ENCODE measurements around the gene SEPTIN7.
A peak's percentile ranks its signal among the peaks of the same experiment; 100 is the strongest.

Gene SEPTIN7

DNA sequence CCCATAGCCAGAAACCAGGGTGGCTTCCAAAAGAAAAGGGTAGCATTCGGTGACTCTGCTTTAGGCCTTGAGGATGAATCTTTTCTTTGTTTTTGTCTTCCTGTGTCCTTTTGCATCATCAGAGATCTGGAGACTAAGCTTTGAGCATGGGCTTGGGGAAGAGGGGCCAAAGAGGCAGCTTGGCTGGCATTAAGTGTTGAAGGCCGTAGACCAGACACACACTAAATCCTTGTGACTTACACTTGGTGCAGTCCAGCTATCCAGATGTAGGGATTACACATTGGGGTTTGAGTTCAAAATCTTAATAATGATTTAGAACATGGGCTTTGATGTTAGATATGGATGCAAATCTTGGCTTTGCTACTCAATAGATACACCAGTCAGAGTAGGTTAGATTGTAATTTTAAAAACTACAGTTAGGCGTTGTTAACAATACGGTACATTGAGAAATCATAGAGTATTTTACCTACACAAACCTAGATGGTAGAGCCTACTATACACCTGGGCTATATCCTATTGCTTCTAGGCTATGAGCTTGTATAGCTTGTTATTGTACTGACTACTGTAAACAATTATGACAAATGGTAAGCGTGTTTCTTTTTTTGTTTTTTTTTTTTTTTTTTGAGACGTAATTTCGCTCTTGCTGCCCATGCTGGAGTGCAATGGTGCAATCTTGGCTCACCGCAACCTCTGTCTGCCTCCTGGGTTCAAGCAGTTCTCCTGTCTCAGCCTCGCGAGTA is 3.5 kb downstream of the SEPTIN7 start:
- peaks cover 11% of the 10 kb centered on the region; the same call in 1 of the 2 replicates for H3K36me3 ChIP-seq (ENCODE audit: insufficient read depth, low read length)
- H4K20me1 ChIP-seq (ENCODE audit: insufficient read depth, low read length): peaks cover 61% of the 10 kb centered on the region
- no peaks in the 10 kb centered on the region for H3K27me3 ChIP-seq (ENCODE audit: insufficient read depth, low read length, poor library complexity)
- H3K4me1 ChIP-seq (ENCODE audit: insufficient read depth, low read length): peaks cover 45% of the 10 kb centered on the region
- H3K79me2 ChIP-seq (ENCODE audit: insufficient read depth, low read length): peaks cover 94% of the 10 kb centered on the region
- peak overlapping the region; percentile 81 for H3K4me2 ChIP-seq (ENCODE audit: insufficient read depth, low read length)
- TF ChIP-seq, protein P1, sequence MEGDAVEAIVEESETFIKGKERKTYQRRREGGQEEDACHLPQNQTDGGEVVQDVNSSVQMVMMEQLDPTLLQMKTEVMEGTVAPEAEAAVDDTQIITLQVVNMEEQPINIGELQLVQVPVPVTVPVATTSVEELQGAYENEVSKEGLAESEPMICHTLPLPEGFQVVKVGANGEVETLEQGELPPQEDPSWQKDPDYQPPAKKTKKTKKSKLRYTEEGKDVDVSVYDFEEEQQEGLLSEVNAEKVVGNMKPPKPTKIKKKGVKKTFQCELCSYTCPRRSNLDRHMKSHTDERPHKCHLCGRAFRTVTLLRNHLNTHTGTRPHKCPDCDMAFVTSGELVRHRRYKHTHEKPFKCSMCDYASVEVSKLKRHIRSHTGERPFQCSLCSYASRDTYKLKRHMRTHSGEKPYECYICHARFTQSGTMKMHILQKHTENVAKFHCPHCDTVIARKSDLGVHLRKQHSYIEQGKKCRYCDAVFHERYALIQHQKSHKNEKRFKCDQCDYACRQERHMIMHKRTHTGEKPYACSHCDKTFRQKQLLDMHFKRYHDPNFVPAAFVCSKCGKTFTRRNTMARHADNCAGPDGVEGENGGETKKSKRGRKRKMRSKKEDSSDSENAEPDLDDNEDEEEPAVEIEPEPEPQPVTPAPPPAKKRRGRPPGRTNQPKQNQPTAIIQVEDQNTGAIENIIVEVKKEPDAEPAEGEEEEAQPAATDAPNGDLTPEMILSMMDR (IDR thresholded peaks at IDR 0.05; ENCODE audit: borderline replicate concordance, extremely low read depth, low read length, poor library complexity, severe bottlenecking): no peak
- TF ChIP-seq EZH2 (IDR thresholded peaks at IDR 0.05; ENCODE audit: borderline replicate concordance, low read depth, low read length, severe bottlenecking): no peak
- H3K9me3 ChIP-seq (ENCODE audit: insufficient read depth, low read length, severe bottlenecking): no peaks in the 10 kb centered on the region
- H3K4me3 ChIP-seq (ENCODE audit: low read depth in 1 of 2, low read length in 2 of 2): peak overlapping the region in 1 of 2 experiments; percentile 16; a peak in 1 of 4 replicates
- ATAC-seq (ENCODE audit: insufficient read depth, low read depth) (no peak), DNase-seq (no peak)
- H3K27ac ChIP-seq (ENCODE audit: low read length): peak overlapping the region; percentile 7; the same call in 1 of the 2 replicates
- no peak overlapping the region for H3K9ac ChIP-seq (ENCODE audit: low read depth, low read length)
- H2AFZ ChIP-seq (ENCODE audit: low read depth, low read length): no peak overlapping the region

GRCh38 chr7:35805876-35806275 is 5.0 kb downstream of the SEPTIN7 start:
- H3K9ac ChIP-seq (ENCODE audit: low read depth, low read length): no peak overlapping the region
- peaks cover 76% of the 10 kb centered on the region for H4K20me1 ChIP-seq (ENCODE audit: insufficient read depth, low read length)
- H3K4me1 ChIP-seq (ENCODE audit: insufficient read depth, low read length): peaks cover 39% of the 10 kb centered on the region
- ATAC-seq (ENCODE audit: insufficient read depth, low read depth): no peak
- TF ChIP-seq, protein P1 (IDR thresholded peaks at IDR 0.05; ENCODE audit: borderline replicate concordance, extremely low read depth, low read length, poor library complexity, severe bottlenecking): no peak
- TF ChIP-seq EZH2 (IDR thresholded peaks at IDR 0.05; ENCODE audit: borderline replicate concordance, low read depth, low read length, severe bottlenecking): no peak
- no peak overlapping the region for H2AFZ ChIP-seq (ENCODE audit: low read depth, low read length)
- DNase-seq: no peak
- peaks cover 11% of the 10 kb centered on the region; the same call in 1 of the 2 replicates for H3K36me3 ChIP-seq (ENCODE audit: insufficient read depth, low read length)
- no peak overlapping the region for H3K4me3 ChIP-seq (ENCODE audit: low read depth in 1 of 2, low read length in 2 of 2)
- H3K79me2 ChIP-seq (ENCODE audit: insufficient read depth, low read length): peaks cover 99% of the 10 kb centered on the region
- H3K27me3 ChIP-seq (ENCODE audit: insufficient read depth, low read length, poor library complexity): no peaks in the 10 kb centered on the region
- no peaks in the 10 kb centered on the region for H3K9me3 ChIP-seq (ENCODE audit: insufficient read depth, low read length, severe bottlenecking)
- H3K27ac ChIP-seq (ENCODE audit: low read length): no peak overlapping the region
- peak overlapping the region; percentile 81; the same call in 1 of the 2 replicates for H3K4me2 ChIP-seq (ENCODE audit: insufficient read depth, low read length)

- H3K27ac ChIP-seq (ENCODE audit: low read length): no peak overlapping the region
- no peak overlapping the region for H2AFZ ChIP-seq (ENCODE audit: low read depth, low read length)
- H3K79me2 ChIP-seq (ENCODE audit: insufficient read depth, low read length): peaks cover 100% of the 10 kb centered on the region
- DNase-seq: no peak
- H3K4me3 ChIP-seq (ENCODE audit: low read depth in 1 of 2, low read length in 2 of 2): no peak overlapping the region
- TF ChIP-seq, protein P1 (IDR thresholded peaks at IDR 0.05; ENCODE audit: borderline replicate concordance, extremely low read depth, low read length, poor library complexity, severe bottlenecking): no peak
- no peak for TF ChIP-seq EZH2 (IDR thresholded peaks at IDR 0.05; ENCODE audit: borderline replicate concordance, low read depth, low read length, severe bottlenecking)
- no peak overlapping the region for H3K9ac ChIP-seq (ENCODE audit: low read depth, low read length)
- ATAC-seq (ENCODE audit: insufficient read depth, low read depth): no peak
- no peaks in the 10 kb centered on the region; the same call in 1 of the 2 replicates for H3K36me3 ChIP-seq (ENCODE audit: insufficient read depth, low read length)
- no peak overlapping the region for H3K4me2 ChIP-seq (ENCODE audit: insufficient read depth, low read length)
- H3K27me3 ChIP-seq (ENCODE audit: insufficient read depth, low read length, poor library complexity): no peaks in the 10 kb centered on the region
- peaks cover 23% of the 10 kb centered on the region for H3K4me1 ChIP-seq (ENCODE audit: insufficient read depth, low read length)
- no peaks in the 10 kb centered on the region for H3K9me3 ChIP-seq (ENCODE audit: insufficient read depth, low read length, severe bottlenecking)
- peaks cover 89% of the 10 kb centered on the region for H4K20me1 ChIP-seq (ENCODE audit: insufficient read depth, low read length)
Measured at GRCh38 chr7:35816514-35816913, 15.7 kb downstream of the SEPTIN7 start.
